SU-DHL-6 (cell line): Measurements from ENCODE around the gene HNRNPUL1.

Source experiments
- H2AFZ ChIP-seq: fragments of 200-600 bp; sonication (generic); 2 replicates; pipeline ENCODE4 v1.6.1; 2014; ENCODE audit warnings: low read depth, mild to moderate bottlenecking, moderate library complexity, mixed read lengths, antibody characterized with exemption, low read length; ENCODE audit not compliant: severe bottlenecking
- H3F3A ChIP-seq: fragments of 200-600 bp; shearing (Covaris generic); 2 replicates; pipeline ENCODE4 v1.6.0; 2016; ENCODE audit warnings: antibody characterized with exemption, mild to moderate bottlenecking; ENCODE audit not compliant: insufficient read depth
- H3K27ac ChIP-seq: fragments of 200-600 bp; sonication (generic); 2 replicates; pipeline ENCODE4 v1.5.1; 2016; ENCODE audit warnings: low read depth, mild to moderate bottlenecking, low read length, moderate library complexity, mixed read lengths
- H3K27me3 ChIP-seq: fragments of 200-600 bp; sonication (generic), shearing (Covaris generic); 2 replicates; pipeline ENCODE4 v1.6.0; 2014; ENCODE audit warnings: mild to moderate bottlenecking, low read length
- H3K36me3 ChIP-seq: fragments of 200-600 bp; sonication (generic); 2 replicates; pipeline ENCODE4 v1.6.1; 2014; ENCODE audit warnings: mild to moderate bottlenecking, low read length, mixed read lengths
- H3K4me2 ChIP-seq: fragments of 300-600, 200-600 bp; shearing (Covaris generic), sonication (generic); 2 replicates; pipeline ENCODE4 v1.6.0; 2014; ENCODE audit warnings: low read length, low read depth, mild to moderate bottlenecking; ENCODE audit not compliant: poor library complexity, severe bottlenecking
- H3K4me3 ChIP-seq: fragments of 200-600 bp; sonication (generic); 2 replicates; pipeline ENCODE4 v1.5.1; 2014; ENCODE audit warnings: antibody characterized with exemption, low read length, mild to moderate bottlenecking, mixed read lengths; ENCODE audit not compliant: insufficient read depth, poor library complexity, severe bottlenecking
- H3K79me2 ChIP-seq: fragments of 200-600 bp; sonication (generic); 2 replicates; pipeline ENCODE4 v1.6.1; 2014; ENCODE audit warnings: mild to moderate bottlenecking, low read length, moderate library complexity; ENCODE audit not compliant: insufficient read depth
- H3K9ac ChIP-seq: fragments of 200-600 bp; sonication (generic); 2 replicates; pipeline ENCODE4 v1.7.0; 2014; ENCODE audit warnings: mild to moderate bottlenecking, low read length
- H3K9me2 ChIP-seq: fragments of 200-600 bp; sonication (generic); replicated peaks from 2 replicates; pipeline ENCODE4 v1.6.1; 2014; ENCODE audit warnings: low read length; ENCODE audit not compliant: insufficient read depth
- H3K9me3 ChIP-seq: fragments of 200-600 bp; sonication (generic); 2 replicates; pipeline ENCODE4 v1.6.1; 2014; ENCODE audit warnings: low read length, mixed read lengths; ENCODE audit not compliant: insufficient read depth
- H4K20me1 ChIP-seq: fragments of 200-600 bp; sonication (generic); 2 replicates; pipeline ENCODE4 v1.6.1; 2014; ENCODE audit warnings: low read depth, mild to moderate bottlenecking, antibody characterized with exemption, low read length, moderate library complexity, mixed read lengths
- CTCF ChIP-seq: fragments of 200-600 bp; sonication (generic); IDR thresholded peaks from one replicate; pipeline ENCODE4 v1.5.1; 2017; ENCODE audit warnings: antibody characterized with exemption, mild to moderate bottlenecking, low read length, moderate library complexity; ENCODE audit not compliant: insufficient read depth, poor library complexity, severe bottlenecking
- EZH2phosphoT487 ChIP-seq: fragments of 200-600 bp; sonication (generic), shearing (Covaris generic); conservative IDR thresholded peaks from 2 replicates; pipeline ENCODE4 v1.6.1; 2018; ENCODE audit warnings: mild to moderate bottlenecking, antibody characterized with exemption, low read length, moderate library complexity, mixed read lengths

HNRNPUL1 gene

DNA sequence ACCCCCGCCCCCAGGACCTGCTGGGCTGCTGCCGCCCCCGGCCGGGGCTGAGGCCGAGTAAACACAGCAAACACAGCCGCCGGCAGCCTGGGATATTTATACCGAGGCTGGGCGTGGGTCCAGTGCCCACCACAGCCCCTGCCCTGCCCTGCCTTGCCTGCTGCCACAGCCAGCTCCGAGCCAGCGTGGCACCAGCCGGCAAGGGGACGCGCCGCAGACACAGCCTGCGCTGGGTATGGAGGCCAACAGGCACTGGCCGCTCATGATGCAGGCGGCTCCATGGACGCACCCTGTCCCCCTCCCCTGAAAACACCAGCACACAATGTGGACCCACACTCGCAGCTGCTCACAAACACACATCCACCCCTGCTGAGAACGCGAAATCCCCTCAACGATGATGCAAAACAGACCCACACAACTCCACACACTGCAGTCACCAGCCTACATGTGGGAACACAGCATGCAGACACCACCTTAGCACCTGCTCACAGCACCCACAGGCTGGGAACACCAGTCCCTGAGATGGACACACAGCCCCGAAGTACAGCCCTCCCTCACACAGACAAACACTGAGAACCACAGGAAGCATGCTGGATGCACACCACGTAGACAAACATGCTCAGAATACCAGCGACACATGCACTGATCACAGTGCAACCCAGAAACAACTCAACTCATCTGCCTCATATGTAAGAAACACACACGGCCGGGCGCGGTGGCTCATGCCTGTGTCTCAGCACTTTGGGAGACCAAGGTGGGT lies 62.0 kb downstream of the HNRNPUL1 start:
- Histone ChIP-seq H3K27ac (peak overlapping the region; percentile 91), H3K27me3 (no peaks in the 10 kb centered on the region), H3K4me3 (no peak overlapping the region), H4K20me1 (no peaks in the 10 kb centered on the region), H3K9ac (peak overlapping the region; percentile 65), H3K4me2 (peak overlapping the region; percentile 79), H3K9me2 (no peaks in the 10 kb centered on the region), H3K9me3 (no peaks in the 10 kb centered on the region), H2AFZ (no peak overlapping the region), H3K79me2 (no peaks in the 10 kb centered on the region), H3F3A (peaks cover 31% of the 10 kb centered on the region), H3K36me3 (no peaks in the 10 kb centered on the region)
- TF ChIP-seq EZH2phosphoT487 (no peak), CTCF (no peak)

DNA sequence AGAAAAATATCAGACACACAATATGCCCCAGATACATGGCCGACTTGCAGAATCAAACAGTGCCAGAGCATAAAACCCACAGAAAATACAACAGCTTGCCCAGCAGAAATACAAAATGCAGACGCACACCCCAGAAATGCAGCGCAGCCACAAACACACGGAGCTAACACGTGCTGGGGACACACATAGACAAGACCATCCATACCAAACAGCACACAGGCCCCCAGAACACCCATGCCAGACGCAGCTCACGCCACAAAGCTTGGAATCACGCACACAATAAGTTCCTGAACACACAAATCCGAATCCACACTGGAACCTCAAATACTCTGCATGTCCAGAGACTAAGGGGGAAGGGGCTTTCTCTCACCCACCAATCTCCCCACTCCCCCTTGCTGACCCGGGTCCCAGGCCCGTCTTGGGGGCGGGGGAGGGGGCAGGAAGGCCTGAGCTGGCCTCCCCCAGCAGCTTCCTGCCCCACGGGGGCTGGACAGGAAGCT lies 63.0 kb downstream of the HNRNPUL1 start:
- H3K9ac ChIP-seq = peak overlapping the region; percentile 65
- peak overlapping the region; percentile 10 for H2AFZ ChIP-seq
- H3K4me2 ChIP-seq = peak overlapping the region; percentile 79
- H3K79me2 ChIP-seq = no peaks in the 10 kb centered on the region
- no peaks in the 10 kb centered on the region for H3K9me2 ChIP-seq
- no peaks in the 10 kb centered on the region for H3K9me3 ChIP-seq
- peaks cover 31% of the 10 kb centered on the region for H3F3A ChIP-seq
- H3K27me3 ChIP-seq = no peaks in the 10 kb centered on the region
- peak overlapping the region; percentile 43 for H3K4me3 ChIP-seq
- no peaks in the 10 kb centered on the region for H4K20me1 ChIP-seq
- peak overlapping the region; percentile 91 for H3K27ac ChIP-seq
- no peaks in the 10 kb centered on the region for H3K36me3 ChIP-seq
- TF ChIP-seq CTCF (no peak), EZH2phosphoT487 (no peak)

DNA sequence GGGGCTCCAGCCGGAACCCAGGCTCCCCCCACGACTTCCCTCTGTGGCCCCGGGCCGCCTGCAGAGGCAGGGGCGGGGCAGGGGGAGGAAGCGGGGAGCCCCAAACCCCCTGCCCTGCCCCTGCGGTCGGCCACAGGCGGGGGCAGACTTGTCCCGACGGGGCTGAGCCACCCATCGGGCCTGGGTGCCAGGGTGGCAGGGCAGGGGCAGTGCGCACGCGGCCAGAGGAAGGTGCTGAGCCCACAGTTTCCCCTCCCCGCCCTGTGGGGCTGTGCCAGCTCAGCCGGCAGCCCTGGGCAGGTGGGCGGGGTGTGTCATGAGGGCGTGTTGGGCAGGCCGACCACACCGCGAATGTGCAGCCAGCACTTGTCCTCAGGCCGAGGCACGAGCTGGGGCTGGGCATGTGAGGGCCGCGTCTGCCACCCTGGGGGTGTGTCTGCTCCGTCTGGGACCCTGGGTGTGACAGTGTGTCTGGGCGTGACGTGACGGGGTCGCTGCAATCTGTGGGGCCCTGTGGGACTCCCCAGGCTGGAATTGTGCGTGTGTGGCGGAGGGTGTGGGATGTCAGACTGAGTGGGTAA lies 63.5 kb downstream of the HNRNPUL1 start:
- Histone ChIP-seq H3K36me3 (no peaks in the 10 kb centered on the region), H3K27ac (peak overlapping the region; percentile 91), H3K9me2 (no peaks in the 10 kb centered on the region), H3K79me2 (no peaks in the 10 kb centered on the region), H3F3A (peaks cover 31% of the 10 kb centered on the region), H3K9ac (peak overlapping the region; percentile 65), H3K4me3 (peak overlapping the region; percentile 43), H3K27me3 (no peaks in the 10 kb centered on the region), H3K9me3 (no peaks in the 10 kb centered on the region), H3K4me2 (peak overlapping the region; percentile 79), H2AFZ (no peak overlapping the region), H4K20me1 (no peaks in the 10 kb centered on the region)
- TF ChIP-seq CTCF (no peak), EZH2phosphoT487 (no peak)
